Stimulated activated memory B cell treated with anti-CD40 and anti-IgM and Interleukin-4, amounts not matched to agents 10 μg/mL and 1 μg/mL and 100 μg/mL, for 72 hours (primary cell): ENCODE results near the gene ZSCAN10.
"Not testable (repeated sequence)": the region's sequence is repeated elsewhere in the genome, so short reads cannot be mapped to it uniquely, and the experiment has no call there.

Source experiments
- ATAC-seq: fragments of 150-1000 bp; cut with Tn5 transposase; 2 replicates; pipeline ENCODE4 v1.10.0; 2021
- H3K27ac Mint-ChIP-seq: one replicate; pipeline ENCODE4 v1.8.0; 2022; ENCODE audit warnings: mild to moderate bottlenecking, mixed read lengths
- H3K27me3 Mint-ChIP-seq: one replicate; pipeline ENCODE4 v1.8.0; 2022; ENCODE audit warnings: mixed read lengths
- H3K36me3 Mint-ChIP-seq: one replicate; pipeline ENCODE4 v1.8.0; 2022; ENCODE audit warnings: mixed read lengths
- H3K4me1 Mint-ChIP-seq: one replicate; pipeline ENCODE4 v1.8.0; 2022; ENCODE audit warnings: mixed read lengths
- H3K4me3 Mint-ChIP-seq: one replicate; pipeline ENCODE4 v1.8.0; 2022; ENCODE audit warnings: mild to moderate bottlenecking, moderate library complexity, mixed read lengths
- H3K9me3 Mint-ChIP-seq: one replicate; pipeline ENCODE4 v1.8.0; 2022; ENCODE audit warnings: mixed read lengths

ZSCAN10 gene

GRCh38 chr16:3139561-3139960 is 40.5 kb upstream of the ZSCAN10 start:
- not testable (repeated sequence) for H3K27me3 Mint-ChIP-seq, ATAC-seq, H3K4me3 Mint-ChIP-seq, H3K27ac Mint-ChIP-seq, H3K9me3 Mint-ChIP-seq
- peaks cover 32% of the 10 kb centered on the region for H3K36me3 Mint-ChIP-seq
- H3K4me1 Mint-ChIP-seq = peaks cover 24% of the 10 kb centered on the region

DNA sequence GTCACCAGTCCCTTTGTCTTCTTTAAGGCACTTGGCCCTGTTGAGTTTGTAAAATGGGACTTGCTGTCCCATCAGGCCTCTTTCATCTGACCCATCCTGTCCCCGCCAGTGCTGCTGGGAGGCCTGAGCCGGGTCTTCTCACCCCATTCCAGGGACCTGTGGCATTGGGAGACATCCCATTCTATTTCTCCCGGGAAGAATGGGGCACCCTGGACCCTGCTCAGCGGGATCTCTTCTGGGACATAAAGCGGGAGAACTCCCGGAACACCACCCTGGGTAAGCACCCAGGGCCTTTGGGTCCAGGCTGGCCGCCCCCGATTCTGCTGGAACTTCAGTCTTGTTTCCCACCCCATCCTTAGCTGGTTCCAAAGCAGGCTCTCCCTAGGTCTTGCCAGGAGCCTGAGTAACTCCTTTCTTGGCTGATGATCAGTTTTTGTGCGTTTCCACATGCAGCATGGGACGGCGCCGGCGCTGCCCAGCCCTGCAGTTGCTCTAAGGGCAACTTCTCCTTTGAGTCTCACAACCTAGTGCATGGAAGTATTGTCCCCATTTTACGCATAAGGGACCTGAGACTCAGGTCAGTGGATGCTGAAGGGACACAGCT is 39.8 kb upstream of the ZSCAN10 start:
- ATAC-seq = no peak
- peaks cover 27% of the 10 kb centered on the region for H3K4me1 Mint-ChIP-seq
- peaks cover 32% of the 10 kb centered on the region for H3K36me3 Mint-ChIP-seq
- H3K27ac Mint-ChIP-seq = no peak overlapping the region
- no peak overlapping the region for H3K4me3 Mint-ChIP-seq
- H3K27me3 Mint-ChIP-seq = no peaks in the 10 kb centered on the region
- H3K9me3 Mint-ChIP-seq = no peaks in the 10 kb centered on the region

DNA sequence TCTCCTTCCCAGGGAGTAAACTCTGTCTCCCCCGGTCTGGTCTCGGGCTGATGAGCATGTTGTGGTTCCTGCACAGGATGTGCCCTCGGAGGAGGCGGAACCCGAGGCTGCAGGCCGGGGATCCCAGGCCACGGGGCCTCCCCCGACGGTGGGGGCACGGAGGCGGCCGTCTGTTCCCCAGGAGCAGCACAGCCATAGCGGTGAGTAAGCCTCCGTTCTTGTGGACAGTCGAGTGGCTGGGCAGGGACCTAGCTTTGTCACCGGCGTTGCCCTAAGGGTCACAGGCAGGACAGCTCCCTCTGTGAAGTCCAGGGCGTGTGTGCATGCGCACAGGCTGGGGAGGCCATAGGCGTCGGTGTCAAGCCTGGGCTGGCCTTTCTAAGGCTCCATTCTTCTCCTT is 39.2 kb upstream of the ZSCAN10 start:
- H3K4me1 Mint-ChIP-seq = peaks cover 32% of the 10 kb centered on the region
- H3K9me3 Mint-ChIP-seq = no peaks in the 10 kb centered on the region
- ATAC-seq = no peak
- H3K36me3 Mint-ChIP-seq = peaks cover 32% of the 10 kb centered on the region
- H3K27ac Mint-ChIP-seq = no peak overlapping the region
- H3K4me3 Mint-ChIP-seq = no peak overlapping the region
- no peaks in the 10 kb centered on the region for H3K27me3 Mint-ChIP-seq

GRCh38 chr16:3137267-3137666 is 38.2 kb upstream of the ZSCAN10 start:
- H3K27ac Mint-ChIP-seq = no peak overlapping the region
- H3K36me3 Mint-ChIP-seq = peaks cover 26% of the 10 kb centered on the region
- H3K4me1 Mint-ChIP-seq = peaks cover 41% of the 10 kb centered on the region
- no peak for ATAC-seq
- no peak overlapping the region for H3K4me3 Mint-ChIP-seq
- H3K27me3 Mint-ChIP-seq = no peaks in the 10 kb centered on the region
- H3K9me3 Mint-ChIP-seq = no peaks in the 10 kb centered on the region

GRCh38 chr16:3135126-3135715 is 36.1 kb upstream of the ZSCAN10 start:
- H3K9me3 Mint-ChIP-seq = no peaks in the 10 kb centered on the region
- H3K27ac Mint-ChIP-seq = peak overlapping the region; percentile 94
- peaks cover 16% of the 10 kb centered on the region for H3K36me3 Mint-ChIP-seq
- no peaks in the 10 kb centered on the region for H3K27me3 Mint-ChIP-seq
- ATAC-seq = no peak
- H3K4me3 Mint-ChIP-seq = peak overlapping the region; percentile 99
- H3K4me1 Mint-ChIP-seq = peaks cover 47% of the 10 kb centered on the region

GRCh38 chr16:3134338-3135125 is 35.4 kb upstream of the ZSCAN10 start, which contains the start of gene ZNF213:
TSS of gene ZNF213 (plus strand) at chr16:3135029. CDS start at chr16:3137281, 2,252 bp downstream.
- Mint-ChIP-seq H3K4me1 (peaks cover 54% of the 10 kb centered on the region), H3K27ac (peak within 1 kb of the TSS; percentile 94), H3K9me3 (no peaks in the 10 kb centered on the region), H3K36me3 (peaks cover 20% of the 10 kb centered on the region), H3K4me3 (peak within 1 kb of the TSS; percentile 99), H3K27me3 (no peaks in the 10 kb centered on the region)
- peak; percentile 99 for ATAC-seq

GRCh38 chr16:3133844-3134243 is 34.8 kb upstream of the ZSCAN10 start:
- Mint-ChIP-seq H3K9me3 (no peaks in the 10 kb centered on the region), H3K4me3 (peak overlapping the region; percentile 99), H3K36me3 (peaks cover 16% of the 10 kb centered on the region), H3K27ac (peak overlapping the region; percentile 94), H3K4me1 (peaks cover 61% of the 10 kb centered on the region), H3K27me3 (no peaks in the 10 kb centered on the region)
- ATAC-seq = no peak

DNA sequence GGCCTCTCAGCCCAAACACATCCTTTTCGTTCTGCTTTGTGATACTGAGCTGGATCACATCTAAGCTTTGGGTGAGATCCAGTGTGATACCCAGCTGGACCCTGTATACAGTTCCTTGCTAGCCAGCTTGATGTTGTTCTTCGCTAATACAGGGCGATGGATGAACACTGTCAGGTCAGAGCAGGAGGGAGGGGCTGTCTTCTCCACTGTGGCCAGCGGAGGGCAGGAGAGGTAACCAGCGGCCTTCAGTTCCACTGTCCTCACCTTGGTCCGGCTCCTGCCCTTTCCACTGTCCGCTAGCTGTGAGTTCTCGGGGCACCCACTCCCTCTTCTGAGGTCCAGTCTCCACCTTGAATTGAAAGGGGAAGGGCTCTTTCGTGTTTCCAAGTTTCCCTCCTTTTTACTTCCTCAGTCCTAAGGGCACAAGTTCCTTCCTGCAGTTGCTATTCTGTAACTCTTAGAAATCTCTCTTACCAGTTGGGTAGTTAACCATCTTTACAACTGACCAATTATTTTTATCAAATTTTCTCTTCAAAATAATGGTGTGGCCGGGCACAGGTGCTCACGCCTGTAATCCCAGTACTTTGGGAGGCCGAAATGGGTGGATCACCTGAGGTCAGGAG is 32.8 kb upstream of the ZSCAN10 start:
- no peak overlapping the region for H3K4me3 Mint-ChIP-seq
- H3K36me3 Mint-ChIP-seq = peaks cover 7% of the 10 kb centered on the region
- no peak for ATAC-seq
- H3K9me3 Mint-ChIP-seq = no peaks in the 10 kb centered on the region
- no peaks in the 10 kb centered on the region for H3K27me3 Mint-ChIP-seq
- no peak overlapping the region for H3K27ac Mint-ChIP-seq
- peaks cover 51% of the 10 kb centered on the region for H3K4me1 Mint-ChIP-seq

GRCh38 chr16:3129137-3130131 is 30.3 kb upstream of the ZSCAN10 start:
- Mint-ChIP-seq H3K27me3 (no peaks in the 10 kb centered on the region), H3K27ac (peak overlapping the region; percentile 81), H3K36me3 (peaks cover 12% of the 10 kb centered on the region), H3K4me1 (peaks cover 58% of the 10 kb centered on the region), H3K9me3 (no peaks in the 10 kb centered on the region), H3K4me3 (peak overlapping the region; percentile 90)
- ATAC-seq = peak; percentile 83

GRCh38 chr16:3127745-3128144 is 28.7 kb upstream of the ZSCAN10 start:
- no peak overlapping the region for H3K4me3 Mint-ChIP-seq
- H3K36me3 Mint-ChIP-seq = peaks cover 12% of the 10 kb centered on the region
- peaks cover 57% of the 10 kb centered on the region for H3K4me1 Mint-ChIP-seq

DNA sequence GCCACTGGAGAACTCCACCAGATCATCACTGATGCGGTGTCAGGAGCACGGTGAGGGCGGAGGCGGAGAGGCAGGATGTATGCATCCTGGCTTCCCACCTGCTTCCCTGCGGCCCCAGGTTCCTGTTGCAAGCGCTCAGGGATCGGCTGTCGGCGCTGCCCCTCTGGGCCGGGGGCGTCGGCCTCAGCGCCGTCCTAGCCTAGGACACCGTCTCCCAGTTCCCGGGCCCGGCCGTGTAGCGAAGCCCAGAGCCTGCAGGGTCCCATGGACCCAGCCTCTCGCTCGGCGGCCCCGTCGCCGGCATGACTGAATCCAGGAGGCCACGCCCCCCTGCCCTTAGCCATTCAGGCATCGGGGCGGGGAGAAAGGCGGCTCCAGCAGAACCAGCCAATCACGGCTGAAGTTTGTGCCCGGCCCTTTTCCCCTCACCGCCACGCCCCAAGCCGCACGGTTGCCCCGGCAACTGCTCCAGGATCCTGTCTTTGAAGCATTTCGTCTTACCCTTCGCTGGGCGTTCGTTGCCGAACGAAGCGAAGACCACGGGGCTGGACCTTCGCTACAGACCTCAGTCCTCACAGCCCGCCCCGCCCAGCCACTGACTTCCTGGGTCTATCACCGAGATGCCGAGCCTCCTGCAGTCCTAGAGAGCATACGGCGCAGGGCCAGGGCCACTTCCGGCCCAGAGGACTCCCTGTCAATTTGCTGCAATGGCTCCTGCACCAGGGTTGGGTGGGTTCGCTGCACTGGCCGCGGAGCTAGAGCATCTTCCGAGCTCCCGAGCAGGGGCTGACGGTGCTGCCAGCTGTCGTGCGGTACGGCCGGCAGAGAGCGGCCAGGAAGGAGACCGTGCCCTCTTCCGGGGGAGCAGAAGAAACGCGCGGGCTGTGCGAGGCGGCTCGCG is 25.1 kb upstream of the ZSCAN10 start:
- H3K27me3 Mint-ChIP-seq = no peaks in the 10 kb centered on the region
- H3K9me3 Mint-ChIP-seq = no peaks in the 10 kb centered on the region

More at GRCh38 chr16:3127745-3128144, 28.7 kb upstream of the ZSCAN10 start:
- Mint-ChIP-seq H3K27me3 (no peaks in the 10 kb centered on the region), H3K9me3 (no peaks in the 10 kb centered on the region), H3K27ac (peak overlapping the region; percentile 37)
- no peak for ATAC-seq

DNA sequence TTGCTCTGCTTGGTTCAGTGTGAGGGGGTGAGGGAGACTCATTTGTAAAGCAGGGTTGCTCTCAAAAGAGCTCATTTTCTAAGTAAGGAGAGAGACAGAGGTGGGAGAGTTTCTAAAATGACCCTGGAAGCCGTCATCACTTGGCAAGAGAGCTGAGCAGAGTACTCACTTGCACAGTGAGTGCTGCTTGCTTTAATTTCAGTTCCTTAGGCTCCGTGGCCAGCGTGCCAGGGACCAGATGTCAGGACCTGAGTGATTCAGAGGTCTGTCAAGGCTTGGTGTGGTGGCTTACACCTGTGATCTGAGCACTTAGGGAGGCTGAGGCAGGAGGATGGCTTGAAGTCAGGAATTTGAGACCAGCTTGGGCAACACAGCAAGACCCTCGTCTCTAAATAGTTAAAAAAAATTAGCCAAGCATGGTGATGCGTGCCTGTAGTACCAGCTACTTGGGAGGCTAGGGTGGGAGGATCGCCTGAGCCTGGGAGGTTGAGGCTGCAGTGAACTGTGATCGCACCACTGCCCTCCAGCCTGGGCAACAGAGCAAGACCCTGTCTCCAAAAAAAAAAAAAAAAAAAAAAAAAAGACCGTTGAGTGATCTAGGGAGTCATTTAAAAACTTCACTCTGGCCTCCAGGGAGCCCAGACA is 24.0 kb upstream of the ZSCAN10 start:
- Mint-ChIP-seq H3K9me3 (no peaks in the 10 kb centered on the region), H3K4me3 (peak overlapping the region; percentile 98), H3K4me1 (peaks cover 34% of the 10 kb centered on the region), H3K36me3 (peaks cover 6% of the 10 kb centered on the region), H3K27me3 (no peaks in the 10 kb centered on the region), H3K27ac (peak overlapping the region; percentile 95)
- ATAC-seq = no peak

More for the DNA sequence above, 25.1 kb upstream of the ZSCAN10 start:
- Mint-ChIP-seq H3K27ac (peak overlapping the region; percentile 95), H3K4me1 (peaks cover 40% of the 10 kb centered on the region), H3K36me3 (peaks cover 6% of the 10 kb centered on the region), H3K4me3 (peak overlapping the region; percentile 98)
- peak; percentile 95 for ATAC-seq

DNA sequence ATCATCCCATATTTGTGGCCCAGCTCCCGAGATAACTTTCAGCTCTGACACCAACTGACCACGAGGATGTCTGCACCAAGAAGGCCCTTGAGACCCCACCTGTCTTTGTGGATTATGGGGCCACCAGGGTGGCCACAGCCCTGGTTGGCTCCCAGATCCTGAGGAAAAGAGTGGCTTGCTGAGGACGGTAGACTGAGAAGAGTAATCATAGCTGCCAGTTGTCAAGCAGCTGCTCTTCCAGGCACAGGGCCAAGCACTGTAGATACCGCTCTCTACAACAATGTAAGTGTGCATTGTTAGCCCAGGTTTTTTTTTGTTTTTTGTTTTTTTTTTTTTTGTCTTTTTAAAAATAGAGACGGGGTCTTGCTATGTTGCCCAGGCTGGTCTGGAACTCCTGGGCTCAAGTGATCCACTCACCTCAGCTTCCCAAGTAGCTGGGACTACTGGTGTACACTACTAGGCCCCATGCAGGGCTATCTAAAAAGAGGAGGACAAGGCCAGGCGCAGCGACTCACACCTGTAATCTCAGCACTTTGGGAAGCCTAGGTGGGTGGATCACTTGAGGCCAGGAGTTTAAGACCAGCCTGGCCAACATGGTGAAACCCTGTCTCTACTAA is 22.9 kb upstream of the ZSCAN10 start:
- Mint-ChIP-seq H3K4me3 (no peak overlapping the region), H3K27me3 (no peaks in the 10 kb centered on the region), H3K4me1 (peaks cover 33% of the 10 kb centered on the region), H3K9me3 (no peaks in the 10 kb centered on the region), H3K36me3 (peaks cover 6% of the 10 kb centered on the region), H3K27ac (no peak overlapping the region)
- ATAC-seq = no peak
